Smooth muscle cell (in vitro differentiated cells): Measurements from ENCODE around the gene UST. TPM values are rescaled to one million over a fixed set of nuclear protein-coding genes. Genes with fewer than 3 reads are reported as not detected.

ENCODE experiments used
- DNase-seq: peaks from one replicate; lab custom pipeline; 2025; ENCODE audit not compliant: unreplicated experiment; lab: John Stamatoyannopoulos, UW
- H2AFZ ChIP-seq: fragments of 200-600 bp; sonication (generic); 2 replicates; pipeline ENCODE4 v1.6.0; 2016; ENCODE audit warnings: antibody characterized with exemption, low read depth, mild to moderate bottlenecking
- H3F3A ChIP-seq: fragments of 200-600 bp; sonication (generic); 2 replicates; pipeline ENCODE4 v1.6.0; 2017; ENCODE audit warnings: antibody characterized with exemption, low read depth
- H3K27ac ChIP-seq: fragments of 200-600 bp; sonication (generic); 2 replicates; pipeline ENCODE4 v1.5.1; 2016; ENCODE audit warnings: low read depth, mild to moderate bottlenecking
- H3K27me3 ChIP-seq: fragments of 200-600 bp; sonication (generic); 2 replicates; pipeline ENCODE4 v1.6.1; 2016; ENCODE audit warnings: low read depth, mild to moderate bottlenecking
- H3K36me3 ChIP-seq: fragments of 200-600 bp; sonication (generic); 2 replicates; pipeline ENCODE4 v1.5.1; 2016; ENCODE audit warnings: low read depth
- H3K4me1 ChIP-seq: fragments of 200-600 bp; sonication (generic); 2 replicates; pipeline ENCODE4 v1.5.1; 2016; ENCODE audit warnings: low read depth
- H3K4me2 ChIP-seq: fragments of 200-600 bp; sonication (generic); 2 replicates; pipeline ENCODE4 v1.6.0; 2016; ENCODE audit warnings: mild to moderate bottlenecking
- H3K4me3 ChIP-seq: fragments of 200-600 bp; sonication (generic); 2 replicates; pipeline ENCODE4 v1.5.1; 2016; ENCODE audit warnings: mild to moderate bottlenecking
- H3K79me2 ChIP-seq: fragments of 200-600 bp; sonication (generic); 2 replicates; pipeline ENCODE4 v1.6.0; 2016; ENCODE audit warnings: low read depth, mild to moderate bottlenecking
- H3K9ac ChIP-seq: fragments of 200-600 bp; sonication (generic); 2 replicates; pipeline ENCODE4 v1.6.0; 2016; ENCODE audit warnings: low read depth
- H3K9me3 ChIP-seq: fragments of 200-600 bp; sonication (generic); replicated peaks from 2 replicates; pipeline ENCODE4 v1.5.1; 2016; ENCODE audit warnings: low read depth
- H4K20me1 ChIP-seq: fragments of 200-600 bp; sonication (generic); 2 replicates; pipeline ENCODE4 v1.6.0; 2016; ENCODE audit warnings: low read depth
- CTCF ChIP-seq: fragments of 200-600 bp; sonication (generic); IDR thresholded peaks from 2 replicates; pipeline ENCODE4 v1.5.1; 2017; ENCODE audit warnings: borderline replicate concordance, mild to moderate bottlenecking, antibody characterized with exemption; ENCODE audit not compliant: insufficient read depth, poor library complexity, severe bottlenecking
- WGBS: methylation state at CpG from one replicate; pipeline ENCODE4 v1.1.7; 2016; ENCODE audit warnings: low lambda C conversion rate; 5-methylcytosine and 5-hydroxymethylcytosine counted together
- polyA plus RNA-seq: library from polyadenylated mRNA; unstranded; fragments of >200 nt; fragmentation: Nextera tagmentation; extraction: Ambion mirVana; gene quantifications from 2 replicates; pipeline ENCODE4 v1.2.1, GENCODE V29; 2016
- total RNA-seq: library from RNA; depleted of rRNA; stranded (reverse); fragments of >200 nt; gene quantifications from 2 replicates; pipeline ENCODE4 v1.2.3, GENCODE V29; 2014

UST gene
- total and polyA plus RNA-seq, 2 experiments from 2014 or later = 16.1 to 19.5 TPM

GRCh38 chr6:148842296-148843019 is 95.6 kb downstream of the UST start:
- Histone ChIP-seq H4K20me1 (peaks cover 9% of the 10 kb centered on the region), H3K4me1 (no peaks in the 10 kb centered on the region), H3K9ac (no peak overlapping the region), H3K4me2 (no peak overlapping the region), H2AFZ (no peak overlapping the region), H3K27ac (no peak overlapping the region), H3K9me3 (no peaks in the 10 kb centered on the region), H3K27me3 (no peaks in the 10 kb centered on the region), H3K4me3 (no peak overlapping the region), H3F3A (peaks cover 4% of the 10 kb centered on the region), H3K79me2 (peaks cover 70% of the 10 kb centered on the region), H3K36me3 (no peaks in the 10 kb centered on the region)
- no peak for DNase-seq
- TF ChIP-seq CTCF = no peak
- 89% methylated on average over 12 of the region's 12 CpGs for WGBS

- Histone ChIP-seq H3K9ac (no peak overlapping the region), H3K9me3 (no peaks in the 10 kb centered on the region), H3K27ac (no peak overlapping the region), H4K20me1 (peaks cover 10% of the 10 kb centered on the region), H2AFZ (no peak overlapping the region), H3K4me1 (no peaks in the 10 kb centered on the region), H3K36me3 (no peaks in the 10 kb centered on the region), H3K27me3 (no peaks in the 10 kb centered on the region), H3F3A (peaks cover 4% of the 10 kb centered on the region), H3K4me2 (no peak overlapping the region), H3K4me3 (no peak overlapping the region), H3K79me2 (peaks cover 70% of the 10 kb centered on the region)
- no peak for DNase-seq
- TF ChIP-seq CTCF = no peak
- WGBS = 92% methylated on average over 1 of the region's 1 CpG
Measured at GRCh38 chr6:148845464-148845863, 98.6 kb downstream of the UST start.

- Histone ChIP-seq H3K9ac (no peak overlapping the region), H3K9me3 (no peaks in the 10 kb centered on the region), H4K20me1 (peaks cover 10% of the 10 kb centered on the region), H3K79me2 (peaks cover 66% of the 10 kb centered on the region), H3F3A (peaks cover 4% of the 10 kb centered on the region), H3K4me2 (no peak overlapping the region), H3K36me3 (no peaks in the 10 kb centered on the region), H2AFZ (no peak overlapping the region), H3K27me3 (no peaks in the 10 kb centered on the region), H3K4me3 (no peak overlapping the region), H3K4me1 (peaks cover 10% of the 10 kb centered on the region), H3K27ac (no peak overlapping the region)
- no peak for TF ChIP-seq CTCF
- 74% methylated on average over 4 of the region's 4 CpGs for WGBS
- no peak for DNase-seq
Measured at GRCh38 chr6:148846778-148847761, 100.2 kb downstream of the UST start.
